DND-41 (cell line): Measurements from ENCODE around the gene NAPA.

ENCODE experiments used
- ATAC-seq: fragments of 200-7000 bp; cut with Tn5 transposase; 3 replicates; pipeline ENCODE4 v1.9.1; 2021; ENCODE audit warnings: low read depth; ENCODE audit not compliant: insufficient read depth
- DNase-seq: peaks from one replicate; pipeline ENCODE4 v3.0.0-alpha.2; 2020
- H2AFZ ChIP-seq: 2 replicates; pipeline ENCODE4 v1.6.0; 2012; ENCODE audit warnings: low read depth, low read length
- H3K27ac ChIP-seq: 2 replicates; pipeline ENCODE4 v1.5.1; 2012; ENCODE audit warnings: low read length, inconsistent platforms
- H3K27me3 ChIP-seq: fragments of 200-600 bp; sonication (generic); 2 replicates; pipeline ENCODE4 v1.6.0; 2012; ENCODE audit warnings: low read length, mild to moderate bottlenecking, inconsistent platforms; ENCODE audit not compliant: insufficient read depth, poor library complexity
- H3K36me3 ChIP-seq: 2 replicates; pipeline ENCODE4 v1.5.1; 2012; ENCODE audit warnings: low read length, inconsistent platforms; ENCODE audit not compliant: insufficient read depth
- H3K4me1 ChIP-seq: 2 replicates; pipeline ENCODE4 v1.5.1; 2012; ENCODE audit warnings: mild to moderate bottlenecking, low read length; ENCODE audit not compliant: insufficient read depth
- H3K4me2 ChIP-seq: 2 replicates; pipeline ENCODE4 v1.6.0; 2012; ENCODE audit warnings: mild to moderate bottlenecking, moderate library complexity, low read length, inconsistent platforms; ENCODE audit not compliant: insufficient read depth
- H3K4me3 ChIP-seq, 2 experiments: fragments of 200-600 bp in 1 of 2; shearing (Covaris generic) in 1 of 2; 2 replicates each; pipeline ENCODE4 v1.5.1; 2012 to 2016; ENCODE audit warnings: inconsistent platforms in 2 of 2, low read length in 2 of 2, mild to moderate bottlenecking in 2 of 2, low read depth in 1 of 2, moderate library complexity in 1 of 2
- H3K79me2 ChIP-seq: 2 replicates; pipeline ENCODE4 v1.6.0; 2012; ENCODE audit warnings: low read length, inconsistent platforms; ENCODE audit not compliant: insufficient read depth
- H3K9ac ChIP-seq: 2 replicates; pipeline ENCODE4 v1.6.0; 2012; ENCODE audit warnings: low read depth, mild to moderate bottlenecking, inconsistent platforms, low read length, moderate library complexity
- H3K9me3 ChIP-seq: 2 replicates; pipeline ENCODE4 v1.5.1; 2012; ENCODE audit warnings: low read length, moderate library complexity, mild to moderate bottlenecking, inconsistent platforms; ENCODE audit not compliant: insufficient read depth, severe bottlenecking
- H4K20me1 ChIP-seq: 2 replicates; pipeline ENCODE4 v1.6.0; 2012; ENCODE audit warnings: low read length; ENCODE audit not compliant: insufficient read depth
- EZH2 ChIP-seq: IDR thresholded peaks from 3 replicates; pipeline ENCODE4 v1.6.1; 2012; ENCODE audit warnings: borderline replicate concordance, low read depth, mild to moderate bottlenecking, moderate library complexity, low read length, inconsistent platforms; ENCODE audit not compliant: severe bottlenecking
- TF ChIP-seq, protein P1 (sequence below): IDR thresholded peaks from 2 replicates; pipeline ENCODE4 v1.5.1; 2012; ENCODE audit warnings: borderline replicate concordance, low read length, moderate library complexity, mild to moderate bottlenecking; ENCODE audit not compliant: poor library complexity, severe bottlenecking; ENCODE audit errors: extremely low read depth

Gene NAPA

DNA sequence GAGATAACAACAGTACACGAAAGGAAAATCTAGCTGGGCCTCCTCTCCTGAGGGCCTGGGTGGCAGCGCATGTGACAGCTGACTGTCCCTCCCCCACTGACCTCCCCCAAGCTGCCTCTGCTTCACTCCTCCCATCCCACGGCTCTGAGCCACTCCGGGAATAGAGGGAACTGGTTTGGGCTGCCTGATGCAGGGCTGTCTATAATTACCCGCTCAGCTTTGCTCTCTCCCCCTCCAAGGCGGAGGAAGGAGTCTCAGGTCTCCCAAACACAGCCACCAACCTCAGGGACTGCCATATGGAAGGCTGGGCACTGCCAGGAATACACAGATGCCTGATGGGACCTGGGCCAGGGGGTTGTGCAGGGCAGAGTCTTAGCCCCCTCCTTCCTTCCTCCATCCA lies 7.9 kb downstream of the NAPA start:
- no peak overlapping the region for H2AFZ ChIP-seq
- H3K4me3 ChIP-seq: no peak overlapping the region
- H3K36me3 ChIP-seq: peaks cover 27% of the 10 kb centered on the region
- H3K79me2 ChIP-seq: peaks cover 61% of the 10 kb centered on the region
- H3K27ac ChIP-seq: no peak overlapping the region
- H3K9ac ChIP-seq: no peak overlapping the region
- peaks cover 82% of the 10 kb centered on the region for H4K20me1 ChIP-seq
- H3K4me2 ChIP-seq: no peak overlapping the region
- no peaks in the 10 kb centered on the region for H3K9me3 ChIP-seq
- DNase-seq: no peak
- H3K4me1 ChIP-seq: peaks cover 2% of the 10 kb centered on the region; the same call in 1 of the 2 replicates
- no peak for ATAC-seq
- H3K27me3 ChIP-seq: no peaks in the 10 kb centered on the region
- TF ChIP-seq, protein P1, sequence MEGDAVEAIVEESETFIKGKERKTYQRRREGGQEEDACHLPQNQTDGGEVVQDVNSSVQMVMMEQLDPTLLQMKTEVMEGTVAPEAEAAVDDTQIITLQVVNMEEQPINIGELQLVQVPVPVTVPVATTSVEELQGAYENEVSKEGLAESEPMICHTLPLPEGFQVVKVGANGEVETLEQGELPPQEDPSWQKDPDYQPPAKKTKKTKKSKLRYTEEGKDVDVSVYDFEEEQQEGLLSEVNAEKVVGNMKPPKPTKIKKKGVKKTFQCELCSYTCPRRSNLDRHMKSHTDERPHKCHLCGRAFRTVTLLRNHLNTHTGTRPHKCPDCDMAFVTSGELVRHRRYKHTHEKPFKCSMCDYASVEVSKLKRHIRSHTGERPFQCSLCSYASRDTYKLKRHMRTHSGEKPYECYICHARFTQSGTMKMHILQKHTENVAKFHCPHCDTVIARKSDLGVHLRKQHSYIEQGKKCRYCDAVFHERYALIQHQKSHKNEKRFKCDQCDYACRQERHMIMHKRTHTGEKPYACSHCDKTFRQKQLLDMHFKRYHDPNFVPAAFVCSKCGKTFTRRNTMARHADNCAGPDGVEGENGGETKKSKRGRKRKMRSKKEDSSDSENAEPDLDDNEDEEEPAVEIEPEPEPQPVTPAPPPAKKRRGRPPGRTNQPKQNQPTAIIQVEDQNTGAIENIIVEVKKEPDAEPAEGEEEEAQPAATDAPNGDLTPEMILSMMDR: no peak
- no peak for TF ChIP-seq EZH2

DNA sequence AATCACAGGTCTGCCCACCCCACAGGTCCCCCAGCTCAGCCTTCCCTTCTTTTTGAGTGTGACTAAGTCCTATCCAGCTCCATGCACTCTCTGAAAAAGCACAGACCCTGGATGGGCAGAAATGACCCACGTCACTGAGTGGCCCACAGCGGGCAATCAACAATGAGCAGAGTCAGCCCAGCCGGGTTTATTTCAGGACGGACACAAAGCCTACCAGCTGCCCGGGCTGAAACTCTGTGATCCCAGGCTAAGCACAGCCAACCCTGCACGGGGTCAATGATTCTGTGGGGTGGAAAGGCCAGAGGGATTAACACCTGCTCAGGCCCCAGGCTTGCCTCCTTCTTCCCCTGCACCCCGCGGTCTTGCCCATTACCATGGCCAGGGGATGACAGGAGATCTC lies 8.4 kb downstream of the NAPA start:
- no peak overlapping the region for H3K9ac ChIP-seq

DNA sequence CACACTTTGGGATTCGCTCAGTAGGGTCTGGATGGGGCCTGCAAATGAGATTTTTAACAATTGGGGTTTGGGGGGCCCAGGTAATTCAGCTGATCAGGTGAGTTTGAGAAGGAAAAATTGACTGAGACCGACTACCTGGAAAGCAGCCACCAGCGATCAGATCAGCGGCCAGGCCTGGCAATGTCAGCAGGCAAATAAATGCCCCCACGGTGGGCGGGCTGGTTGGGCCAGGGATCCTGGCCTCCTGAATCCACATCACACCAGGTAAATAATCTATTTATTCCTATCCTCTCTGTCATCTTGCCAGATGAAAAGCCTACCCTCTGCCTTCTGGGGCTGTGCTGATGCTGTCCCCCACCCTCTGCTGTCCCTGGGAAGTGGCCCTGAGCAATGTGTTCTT lies 9.4 kb downstream of the NAPA start:
- no peak overlapping the region for H2AFZ ChIP-seq
- no peak for ATAC-seq
- no peak overlapping the region for H3K4me2 ChIP-seq
- no peaks in the 10 kb centered on the region for H3K4me1 ChIP-seq
- DNase-seq: no peak
- no peak overlapping the region for H3K9ac ChIP-seq
- H3K36me3 ChIP-seq: peaks cover 41% of the 10 kb centered on the region
- H4K20me1 ChIP-seq: peaks cover 71% of the 10 kb centered on the region
- H3K79me2 ChIP-seq: peaks cover 46% of the 10 kb centered on the region
- no peak for TF ChIP-seq EZH2
- TF ChIP-seq, protein P1: no peak
- no peak overlapping the region for H3K27ac ChIP-seq
- no peak overlapping the region for H3K4me3 ChIP-seq
- H3K27me3 ChIP-seq: no peaks in the 10 kb centered on the region
- no peaks in the 10 kb centered on the region for H3K9me3 ChIP-seq

More for the DNA sequence above, 8.4 kb downstream of the NAPA start:
- no peaks in the 10 kb centered on the region for H3K4me1 ChIP-seq
- H4K20me1 ChIP-seq: peaks cover 78% of the 10 kb centered on the region
- no peaks in the 10 kb centered on the region for H3K27me3 ChIP-seq
- no peak overlapping the region for H3K27ac ChIP-seq
- H3K4me2 ChIP-seq: no peak overlapping the region
- TF ChIP-seq, protein P1: no peak
- TF ChIP-seq EZH2: no peak
- no peaks in the 10 kb centered on the region for H3K9me3 ChIP-seq
- no peak overlapping the region for H3K4me3 ChIP-seq
- ATAC-seq (no peak), DNase-seq (no peak)
- H3K36me3 ChIP-seq: peaks cover 31% of the 10 kb centered on the region
- H2AFZ ChIP-seq: no peak overlapping the region
- H3K79me2 ChIP-seq: peaks cover 55% of the 10 kb centered on the region

DNA sequence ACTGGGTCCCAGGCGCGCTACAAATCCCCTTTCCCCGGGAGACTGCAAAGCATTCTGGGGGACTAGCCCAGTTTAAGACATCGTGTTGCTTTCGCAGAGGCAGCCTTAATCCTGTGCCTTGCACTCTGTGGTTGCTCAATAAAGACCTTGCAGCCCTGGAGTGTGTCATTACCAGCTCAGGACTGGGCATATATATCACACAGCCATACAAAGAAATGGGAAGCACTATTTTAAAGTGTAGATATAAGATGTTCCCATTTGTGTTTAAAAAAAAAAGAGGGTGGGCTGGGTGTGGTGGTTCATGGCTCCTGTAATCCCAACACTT lies 11.1 kb downstream of the NAPA start:
- H3K27ac ChIP-seq: no peak overlapping the region
- no peak overlapping the region for H3K9ac ChIP-seq
- no peak overlapping the region for H3K4me2 ChIP-seq
- H4K20me1 ChIP-seq: peaks cover 64% of the 10 kb centered on the region
- no peak for DNase-seq
- no peak overlapping the region for H2AFZ ChIP-seq
- no peak for TF ChIP-seq EZH2
- TF ChIP-seq, protein P1: no peak
- no peak overlapping the region for H3K4me3 ChIP-seq
- peaks cover 57% of the 10 kb centered on the region for H3K36me3 ChIP-seq
- no peaks in the 10 kb centered on the region for H3K27me3 ChIP-seq
- peaks cover 30% of the 10 kb centered on the region for H3K79me2 ChIP-seq
- ATAC-seq: no peak
- H3K4me1 ChIP-seq: no peaks in the 10 kb centered on the region
- no peaks in the 10 kb centered on the region for H3K9me3 ChIP-seq
